Gastrocnemius medialis (tissue), 4 donors: Measurements from ENCODE around the gene MALRD1.
"Not testable (repeated sequence)": the region's sequence is repeated elsewhere in the genome, so short reads cannot be mapped to it uniquely, and the experiment has no call there.

Experiments
- POLR2A ChIP-seq, 2 donors: fragments of 450-650 bp; IDR thresholded peaks; one replicate each; pipeline ENCODE4 v1.6.1; 2017; ENCODE audit warnings: antibody characterized with exemption in 2 of 2, mild to moderate bottlenecking in 2 of 2, moderate library complexity in 2 of 2
- TF ChIP-seq, protein P1 (sequence below), 5 experiments: fragments of 450-650 bp in 3 of 5; fragments of 200-600 bp in 2 of 5; sonication (generic) in 2 of 5; IDR thresholded peaks in 4 of 5; conservative IDR thresholded peaks in 1 of 5; 1 replicate in 4 of 5; 2 replicates in 1 of 5; pipeline ENCODE4 v1.5.1; 2016 to 2019; ENCODE audit warnings: antibody characterized with exemption in 5 of 5, mild to moderate bottlenecking in 3 of 5, moderate library complexity in 3 of 5

DNA sequence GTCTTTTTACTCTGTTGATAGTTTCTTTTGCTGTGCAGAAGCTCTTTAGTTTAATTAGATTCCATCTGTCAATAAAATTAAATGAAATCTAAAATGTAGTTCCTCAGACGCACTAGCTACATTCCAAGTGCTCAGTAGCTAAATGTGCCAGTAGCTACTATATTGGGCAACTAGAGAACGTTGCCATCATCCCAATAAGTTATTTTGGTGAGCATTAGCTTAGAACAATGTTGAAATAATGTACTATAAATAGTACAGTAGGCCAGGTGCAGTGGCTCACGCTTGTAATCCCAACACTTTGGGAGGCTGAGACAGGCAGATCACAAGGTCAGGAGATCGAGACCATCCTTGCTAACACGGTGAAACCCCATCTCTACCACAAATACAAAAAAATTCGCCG is 690.6 kb downstream of the MALRD1 start:
- TF ChIP-seq, protein P1, sequence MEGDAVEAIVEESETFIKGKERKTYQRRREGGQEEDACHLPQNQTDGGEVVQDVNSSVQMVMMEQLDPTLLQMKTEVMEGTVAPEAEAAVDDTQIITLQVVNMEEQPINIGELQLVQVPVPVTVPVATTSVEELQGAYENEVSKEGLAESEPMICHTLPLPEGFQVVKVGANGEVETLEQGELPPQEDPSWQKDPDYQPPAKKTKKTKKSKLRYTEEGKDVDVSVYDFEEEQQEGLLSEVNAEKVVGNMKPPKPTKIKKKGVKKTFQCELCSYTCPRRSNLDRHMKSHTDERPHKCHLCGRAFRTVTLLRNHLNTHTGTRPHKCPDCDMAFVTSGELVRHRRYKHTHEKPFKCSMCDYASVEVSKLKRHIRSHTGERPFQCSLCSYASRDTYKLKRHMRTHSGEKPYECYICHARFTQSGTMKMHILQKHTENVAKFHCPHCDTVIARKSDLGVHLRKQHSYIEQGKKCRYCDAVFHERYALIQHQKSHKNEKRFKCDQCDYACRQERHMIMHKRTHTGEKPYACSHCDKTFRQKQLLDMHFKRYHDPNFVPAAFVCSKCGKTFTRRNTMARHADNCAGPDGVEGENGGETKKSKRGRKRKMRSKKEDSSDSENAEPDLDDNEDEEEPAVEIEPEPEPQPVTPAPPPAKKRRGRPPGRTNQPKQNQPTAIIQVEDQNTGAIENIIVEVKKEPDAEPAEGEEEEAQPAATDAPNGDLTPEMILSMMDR (IDR thresholded peaks at IDR 0.05 in 4 of 5, conservative IDR thresholded peaks at IDR 0.05 in 1 of 5): not testable (repeated sequence)
- not testable (repeated sequence) for TF ChIP-seq POLR2A (IDR thresholded peaks at IDR 0.05)
